ENCODE data around the gene ORMDL2.
"Not testable (repeated sequence)": the region's sequence is repeated elsewhere in the genome, so short reads cannot be mapped to it uniquely, and the experiment has no call there.

The ORMDL2 gene

DNA sequence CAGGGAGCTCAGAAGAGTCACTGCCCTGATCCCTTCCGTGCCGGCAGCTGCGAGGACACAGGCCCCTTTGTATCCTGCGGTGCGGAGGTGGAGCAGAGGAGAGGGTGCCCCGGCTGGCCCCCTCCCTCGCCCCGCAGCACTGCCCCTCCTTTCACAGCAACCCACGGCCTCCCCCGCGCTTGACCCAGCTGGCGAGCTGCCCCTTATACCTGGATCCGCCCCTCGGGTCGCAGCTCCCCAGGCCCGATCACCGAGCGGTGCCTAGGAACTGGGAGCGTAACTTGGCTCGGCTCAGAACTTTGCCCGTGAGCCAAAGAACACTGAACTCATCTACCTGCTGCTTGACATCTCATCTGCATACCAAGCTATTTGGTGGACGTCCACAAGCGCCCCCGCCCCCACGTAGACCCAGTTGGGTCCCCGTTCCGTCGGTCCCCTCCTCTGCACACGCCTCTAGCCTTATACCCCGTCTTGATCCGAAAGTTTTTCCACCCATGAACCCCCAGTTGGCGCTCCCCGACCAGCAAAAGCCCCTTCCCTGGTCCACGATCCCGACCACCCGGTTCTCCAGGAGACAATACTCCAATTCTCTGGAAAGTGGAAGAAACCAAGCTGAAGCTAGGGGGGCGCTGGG is 12.2 kb downstream of the ORMDL2 start:
- DNase-seq, result no peak

DNA sequence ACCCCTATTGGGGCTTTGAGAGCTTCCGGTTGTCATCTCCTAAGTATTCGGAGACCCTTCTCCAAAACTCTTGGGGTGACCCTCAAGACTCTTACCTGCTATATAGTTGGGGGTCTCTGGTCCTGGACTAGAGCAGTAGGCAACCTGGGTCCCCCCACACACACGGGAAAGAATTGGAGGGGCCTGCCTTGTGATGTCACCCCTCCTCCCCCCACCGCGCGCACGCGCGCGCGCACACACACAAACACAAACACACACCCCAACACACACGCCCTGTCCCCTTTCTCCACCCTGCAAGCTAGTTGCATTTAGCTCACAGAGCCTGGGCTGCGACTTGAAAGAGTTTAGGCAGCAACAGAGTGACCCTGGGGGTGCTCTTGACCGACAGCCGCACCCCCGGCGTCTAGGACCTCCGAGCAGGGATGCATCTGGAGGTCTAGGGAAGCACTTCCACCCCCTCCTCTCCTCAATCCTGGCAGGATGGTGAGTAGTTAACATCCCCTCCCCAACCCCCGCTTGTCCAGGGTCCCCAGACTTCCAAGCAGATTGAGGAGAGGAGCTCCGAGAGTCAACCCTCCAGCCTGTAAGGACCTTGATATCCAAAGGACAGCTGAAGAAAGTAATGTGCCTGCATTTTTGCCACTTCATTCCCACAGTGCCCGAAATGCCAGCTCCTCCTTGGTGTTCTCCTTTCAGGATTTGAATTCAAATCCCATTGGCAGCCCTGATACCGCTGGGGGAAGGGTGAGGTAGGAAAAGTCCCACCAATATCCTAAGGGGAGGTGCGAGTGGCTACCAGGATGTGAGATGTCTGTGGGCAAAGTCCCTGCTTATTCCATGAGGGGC is 13.0 kb downstream of the ORMDL2 start:
- no peak for DNase-seq

GRCh38 chr12:55831447-55831815 is 13.6 kb downstream of the ORMDL2 start:
- no peak for DNase-seq

- no peak for DNase-seq
Observed at GRCh38 chr12:55833056-55833455, 15.2 kb downstream of the ORMDL2 start.

GRCh38 chr12:55834400-55834799 is 16.6 kb downstream of the ORMDL2 start:
- DNase-seq, result not testable (repeated sequence)

DNA sequence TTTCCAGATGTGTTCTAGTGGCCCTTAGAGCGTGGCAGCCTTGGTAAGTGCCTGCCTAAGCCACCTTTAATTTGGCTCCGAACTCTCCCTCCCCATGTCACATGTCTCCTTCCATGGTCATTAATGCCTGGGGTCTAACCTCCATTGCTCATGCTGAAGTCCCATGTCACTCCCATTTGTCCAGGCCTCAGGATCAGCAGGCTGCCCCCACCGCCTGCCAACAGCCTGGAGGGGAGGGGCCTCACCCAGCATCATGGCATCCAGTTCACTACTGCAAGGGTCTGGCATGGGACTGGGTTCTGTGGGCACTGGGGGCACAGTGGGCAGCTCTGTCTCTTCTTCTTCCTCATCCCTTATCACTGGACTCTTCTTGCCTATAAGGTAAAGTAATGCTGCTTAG is 20.5 kb downstream of the ORMDL2 start:
- DNase-seq, result no peak

DNA sequence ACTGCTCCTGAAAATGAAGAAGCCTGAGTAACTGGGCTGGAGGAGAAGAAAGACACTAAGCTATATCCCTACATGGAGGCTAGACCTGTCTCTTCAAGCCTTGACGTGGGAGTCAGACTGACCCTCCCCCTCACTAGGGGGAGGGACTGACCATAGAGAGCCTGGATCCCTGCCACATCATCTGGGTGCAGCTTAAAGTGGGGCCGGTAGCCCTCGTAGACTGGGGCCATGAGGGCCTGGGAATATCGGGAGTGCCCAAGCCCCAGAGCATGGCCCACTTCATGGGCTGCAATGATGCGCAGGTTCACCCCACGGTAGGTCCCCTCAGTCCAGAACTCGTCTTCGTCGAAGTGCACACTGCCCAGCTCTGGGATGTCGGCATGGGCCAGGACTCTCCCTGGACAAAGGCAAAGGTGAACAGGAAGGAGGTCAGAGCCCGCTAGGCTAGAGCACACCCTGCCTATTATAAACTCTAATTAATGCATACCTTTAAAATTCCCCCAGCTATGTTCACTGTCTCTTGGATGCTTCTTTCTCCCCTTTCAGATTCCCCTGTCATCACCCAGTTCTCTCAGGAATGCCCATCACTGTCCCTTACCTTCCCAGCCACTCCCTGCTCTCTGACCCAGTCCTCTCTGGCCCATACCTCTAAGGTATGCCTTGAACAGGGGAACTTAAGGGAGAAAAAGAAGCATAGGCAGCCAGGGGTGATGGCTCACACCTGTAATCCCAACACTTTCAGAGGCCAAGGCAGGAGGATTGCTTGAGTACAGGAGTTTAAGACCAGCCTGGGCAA is 21.7 kb downstream of the ORMDL2 start:
- DNase-seq, result no peak

DNA sequence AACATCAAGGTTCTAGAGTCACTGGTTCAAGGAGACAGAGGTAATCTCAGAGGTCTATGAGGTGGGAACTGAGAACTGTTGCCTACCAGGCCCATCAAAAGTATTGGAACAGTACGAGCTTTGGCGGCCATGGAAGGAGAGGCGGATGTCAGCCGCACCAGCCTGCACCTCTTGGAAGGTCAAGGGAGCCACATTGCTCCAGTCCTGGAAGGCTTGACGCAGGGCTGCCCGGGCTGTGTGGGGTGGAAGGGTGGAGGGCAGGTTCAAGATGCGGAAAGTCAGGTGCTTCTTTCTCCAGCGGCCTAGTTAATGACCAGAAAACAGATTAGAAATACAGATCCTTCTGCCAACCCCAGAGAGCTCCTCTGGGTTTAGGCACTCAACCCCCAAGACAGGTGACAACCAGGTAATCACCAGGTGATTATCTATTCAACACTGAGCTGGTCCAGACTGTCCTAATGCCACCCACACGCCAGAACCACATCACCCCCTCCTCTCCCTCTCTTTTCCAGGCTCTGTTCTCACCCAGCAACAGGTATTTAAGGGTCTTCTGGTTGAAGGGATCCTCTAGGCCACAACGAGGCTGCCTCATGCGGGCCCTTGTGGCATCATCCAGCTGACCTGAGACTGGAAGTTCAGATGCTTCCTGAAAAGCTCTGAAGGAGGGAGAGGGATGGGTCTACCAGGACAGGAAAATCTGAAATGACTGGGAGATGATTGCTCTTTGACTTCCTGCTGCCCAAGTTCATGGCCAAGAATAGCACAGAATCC is 22.9 kb downstream of the ORMDL2 start:
- DNase-seq, result no peak

DNA sequence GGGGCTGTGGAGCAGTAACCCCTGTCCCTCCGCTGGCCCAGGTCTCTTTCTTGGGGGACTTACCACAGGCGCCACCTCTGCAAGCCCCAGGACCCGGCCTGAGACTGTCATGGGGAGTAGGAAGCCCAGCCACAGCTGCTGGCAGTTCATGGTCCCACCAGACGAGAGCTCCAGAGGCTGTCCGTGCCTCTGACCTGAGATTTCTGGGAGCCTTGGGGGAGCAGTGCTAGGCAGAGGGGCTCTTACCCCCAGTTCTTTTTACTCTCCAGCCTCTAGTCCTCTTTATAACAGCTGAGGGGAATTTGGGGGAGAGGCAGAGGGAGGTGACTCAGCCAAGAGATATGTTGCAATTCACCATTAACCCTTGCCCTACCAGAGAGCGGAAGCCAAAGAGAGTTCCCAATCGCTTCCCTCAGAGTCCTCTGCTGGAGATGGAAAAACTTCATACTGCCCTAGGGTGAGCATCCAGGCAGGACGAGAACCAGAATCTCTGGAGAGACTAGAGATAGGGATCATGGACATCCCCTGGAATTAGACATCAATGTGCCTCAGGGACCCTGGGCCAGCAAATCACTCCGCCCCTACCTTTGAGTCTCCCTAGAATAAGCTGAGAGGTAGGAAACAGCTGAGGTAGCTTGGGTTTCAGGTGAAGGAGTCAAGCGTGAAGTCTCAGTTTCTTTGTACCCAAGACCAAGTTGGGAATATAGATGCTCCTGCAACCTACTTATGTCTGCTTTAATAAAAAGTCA is 25.0 kb downstream of the ORMDL2 start, which contains the start of gene MMP19:
TSS of gene MMP19 (minus strand) at position 256 of the 749 bp plus-strand sequence. CDS start at position 150, 106 bp downstream.
- DNase-seq, result no peak

DNA sequence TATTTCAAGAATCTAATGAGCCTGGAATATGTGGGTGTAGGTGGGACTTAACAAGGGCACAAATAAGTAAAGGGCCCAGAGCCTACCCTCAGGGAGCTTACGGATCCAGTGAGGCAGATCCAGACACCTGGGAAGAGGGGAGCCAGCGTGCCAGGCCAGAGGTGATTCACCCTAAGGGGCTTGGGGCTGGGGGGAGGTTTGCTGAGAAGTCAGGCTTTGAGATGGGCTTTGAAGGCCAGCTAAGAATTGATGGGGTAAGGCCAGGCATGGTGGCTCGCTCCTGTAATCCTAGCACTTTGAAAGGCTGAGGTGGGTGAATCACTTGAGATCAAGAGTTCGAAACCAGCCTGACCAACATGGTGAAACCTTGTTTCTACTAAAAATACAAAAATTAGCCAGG is 25.6 kb downstream of the ORMDL2 start:
- no peak for DNase-seq

DNA sequence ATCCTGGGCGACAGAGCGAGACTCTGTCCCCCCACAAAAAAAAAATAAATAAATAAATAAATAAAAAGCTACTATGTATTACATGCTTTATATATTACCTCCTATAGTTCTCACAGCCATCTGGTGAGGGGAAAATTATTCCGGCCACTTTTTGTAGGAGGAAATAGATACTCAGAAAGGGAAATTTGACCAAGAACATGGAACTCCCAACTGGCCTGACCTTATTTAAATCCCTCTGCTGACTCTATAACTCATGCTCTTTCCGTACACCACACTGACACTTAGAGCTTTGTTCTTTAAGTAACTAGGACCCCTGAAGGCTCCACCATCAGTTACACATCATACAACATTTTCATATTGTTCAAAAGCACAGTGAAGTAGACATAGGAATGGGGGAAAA is 27.1 kb downstream of the ORMDL2 start:
- no peak for DNase-seq

DNA sequence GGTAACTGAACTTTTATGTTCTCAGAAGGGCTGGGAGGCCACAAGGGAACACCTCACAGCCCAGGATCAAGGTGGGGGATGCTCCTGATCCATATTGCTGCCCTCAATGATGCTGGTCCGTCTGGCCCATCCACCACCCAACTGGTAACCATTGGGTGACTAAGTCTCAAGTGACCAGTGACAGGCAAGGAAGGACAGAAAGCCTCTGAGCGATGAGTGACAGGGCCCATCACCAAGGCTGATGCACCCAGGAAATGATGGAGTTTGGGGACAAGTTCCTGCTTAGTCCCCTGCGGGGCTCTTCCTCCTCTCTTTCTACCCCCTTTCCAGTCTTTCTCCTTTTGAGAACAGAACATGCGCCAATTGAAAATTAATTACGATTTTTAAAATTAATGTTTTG is 27.5 kb downstream of the ORMDL2 start:
- no peak for DNase-seq

- no peak for DNase-seq
Observed at GRCh38 chr12:55845785-55846496, 28.1 kb downstream of the ORMDL2 start.

GRCh38 chr12:55847033-55847432 is 29.2 kb downstream of the ORMDL2 start:
- DNase-seq, result no peak

- DNase-seq, result no peak
Observed at GRCh38 chr12:55847603-55848291, 29.9 kb downstream of the ORMDL2 start.

GRCh38 chr12:55849616-55850343 is 31.9 kb downstream of the ORMDL2 start:
- DNase-seq, result no peak

GRCh38 chr12:55850401-55850800 is 32.6 kb downstream of the ORMDL2 start:
- no peak for DNase-seq

DNA sequence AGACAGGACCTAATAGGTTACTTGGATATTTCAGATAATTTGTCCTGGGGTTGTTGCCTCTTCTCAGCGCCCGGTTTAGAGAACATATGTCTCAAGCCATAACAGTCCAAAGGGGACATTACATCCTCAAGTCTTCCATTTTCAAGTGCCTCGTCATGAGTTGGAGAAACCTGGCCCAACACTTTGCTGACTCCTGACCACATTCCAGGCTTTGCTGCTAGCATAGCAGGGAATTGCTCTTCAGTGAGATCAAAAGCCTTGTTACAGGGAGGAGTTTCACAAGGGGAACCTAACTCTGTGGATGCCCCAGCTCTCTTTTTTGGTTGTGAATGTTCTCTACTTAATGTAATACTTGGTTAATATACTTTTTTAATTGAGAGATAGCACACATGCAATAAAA is 33.1 kb downstream of the ORMDL2 start:
- DNase-seq, result no peak

DNA sequence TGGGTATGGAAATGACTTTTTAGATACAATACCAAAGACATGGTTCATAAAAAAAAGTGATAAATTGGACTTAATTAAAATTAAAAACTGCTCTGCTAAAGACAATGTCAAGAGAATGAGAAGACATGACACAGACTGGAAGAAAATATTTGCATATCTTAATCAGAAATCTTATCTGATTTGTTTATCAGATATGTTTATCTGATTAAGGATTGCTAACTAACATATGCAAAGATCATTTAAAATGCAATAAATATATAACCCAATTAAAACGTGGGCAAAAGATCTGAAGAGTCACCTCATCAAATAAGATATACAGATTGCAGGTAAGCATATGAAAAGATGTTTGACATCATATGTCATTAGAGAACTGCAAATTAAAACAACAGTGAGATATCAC is 34.9 kb downstream of the ORMDL2 start:
- DNase-seq, result no peak

- no peak for DNase-seq
Observed at GRCh38 chr12:55861396-55861795, 43.6 kb downstream of the ORMDL2 start.
